GM06990 (cell line): ENCODE data around the gene SAFB.

Experiments used
- DNase-seq: peaks from one replicate; pipeline ENCODE4 v3.0.0-alpha.2; 2011; ENCODE audit not compliant: insufficient read length; ENCODE audit errors: extremely low read depth
- H3K27me3 ChIP-seq: replicated peaks from 2 replicates; pipeline ENCODE4 v1.6.0; 2011; ENCODE audit warnings: low read length; ENCODE audit not compliant: control insufficient read depth, insufficient read depth
- H3K36me3 ChIP-seq: 2 replicates; pipeline ENCODE4 v1.5.1; 2011; ENCODE audit warnings: low read length; ENCODE audit not compliant: control insufficient read depth, insufficient read depth
- H3K4me3 ChIP-seq: replicated peaks from 2 replicates; pipeline ENCODE4 v1.5.1; 2011; ENCODE audit warnings: low read depth, mild to moderate bottlenecking, control low read depth, low read length
- TF ChIP-seq, protein P1 (sequence below): IDR thresholded peaks from 2 replicates; pipeline ENCODE4 v1.5.1; 2011; ENCODE audit warnings: low read length, control low read depth, mild to moderate bottlenecking, inconsistent platforms; ENCODE audit not compliant: insufficient read depth, poor library complexity, severe bottlenecking

Gene SAFB

GRCh38 chr19:5676772-5677105 lies 53.9 kb downstream of the SAFB start:
- DNase-seq, result no peak
- TF ChIP-seq, protein P1, sequence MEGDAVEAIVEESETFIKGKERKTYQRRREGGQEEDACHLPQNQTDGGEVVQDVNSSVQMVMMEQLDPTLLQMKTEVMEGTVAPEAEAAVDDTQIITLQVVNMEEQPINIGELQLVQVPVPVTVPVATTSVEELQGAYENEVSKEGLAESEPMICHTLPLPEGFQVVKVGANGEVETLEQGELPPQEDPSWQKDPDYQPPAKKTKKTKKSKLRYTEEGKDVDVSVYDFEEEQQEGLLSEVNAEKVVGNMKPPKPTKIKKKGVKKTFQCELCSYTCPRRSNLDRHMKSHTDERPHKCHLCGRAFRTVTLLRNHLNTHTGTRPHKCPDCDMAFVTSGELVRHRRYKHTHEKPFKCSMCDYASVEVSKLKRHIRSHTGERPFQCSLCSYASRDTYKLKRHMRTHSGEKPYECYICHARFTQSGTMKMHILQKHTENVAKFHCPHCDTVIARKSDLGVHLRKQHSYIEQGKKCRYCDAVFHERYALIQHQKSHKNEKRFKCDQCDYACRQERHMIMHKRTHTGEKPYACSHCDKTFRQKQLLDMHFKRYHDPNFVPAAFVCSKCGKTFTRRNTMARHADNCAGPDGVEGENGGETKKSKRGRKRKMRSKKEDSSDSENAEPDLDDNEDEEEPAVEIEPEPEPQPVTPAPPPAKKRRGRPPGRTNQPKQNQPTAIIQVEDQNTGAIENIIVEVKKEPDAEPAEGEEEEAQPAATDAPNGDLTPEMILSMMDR, result no peak
- no peak overlapping the region for H3K4me3 ChIP-seq
- H3K27me3 ChIP-seq, result no peaks in the 10 kb centered on the region
- peaks cover 10% of the 10 kb centered on the region for H3K36me3 ChIP-seq

- TF ChIP-seq, protein P1, result no peak
- DNase-seq, result no peak
These were observed 54.3 kb downstream of the SAFB start for GRCh38 chr19:5677136-5677535.

DNA sequence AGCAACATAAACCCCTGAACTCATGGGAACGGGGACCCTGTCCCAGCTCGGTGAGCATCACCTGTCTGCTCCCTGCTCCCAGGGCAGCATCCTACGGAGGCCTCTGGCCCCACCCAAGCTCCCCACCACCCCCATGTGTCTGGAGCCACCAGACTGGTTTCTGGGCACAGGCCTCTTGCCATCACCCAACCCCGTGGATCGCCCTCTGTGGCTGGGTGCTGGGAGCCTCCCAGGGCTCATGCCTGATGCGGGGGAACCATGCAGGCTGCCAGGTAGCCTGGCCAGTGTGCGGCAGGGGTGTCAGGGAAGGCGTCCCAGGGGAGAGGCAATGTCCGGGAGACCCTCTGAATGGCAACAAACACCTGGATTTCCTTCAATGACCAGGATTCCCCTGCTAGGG lies 54.7 kb downstream of the SAFB start:
- TF ChIP-seq, protein P1, result no peak
- Histone ChIP-seq H3K27me3 (no peaks in the 10 kb centered on the region), H3K36me3 (peaks cover 7% of the 10 kb centered on the region), H3K4me3 (no peak overlapping the region)
- DNase-seq, result no peak

More at GRCh38 chr19:5677136-5677535, 54.3 kb downstream of the SAFB start:
- Histone ChIP-seq H3K27me3 (no peaks in the 10 kb centered on the region), H3K4me3 (no peak overlapping the region), H3K36me3 (peaks cover 7% of the 10 kb centered on the region)

- TF ChIP-seq, protein P1, result no peak
- no peak overlapping the region for H3K4me3 ChIP-seq
- H3K36me3 ChIP-seq, result peaks cover 7% of the 10 kb centered on the region
- DNase-seq, result no peak
- no peaks in the 10 kb centered on the region for H3K27me3 ChIP-seq
These were observed 55.3 kb downstream of the SAFB start for GRCh38 chr19:5678071-5678718.

GRCh38 chr19:5679289-5680083 lies 56.6 kb downstream of the SAFB start:
- peak overlapping the region; percentile 85 for H3K4me3 ChIP-seq
- H3K27me3 ChIP-seq, result no peaks in the 10 kb centered on the region
- TF ChIP-seq, protein P1, result no peak
- peaks cover 7% of the 10 kb centered on the region for H3K36me3 ChIP-seq
- DNase-seq, result no peak
